ENCODE results near the gene NEDD8. TPM values are rescaled to one million over a fixed set of nuclear protein-coding genes. Genes with fewer than 3 reads are reported as not detected.

The NEDD8 gene
- total and polyA plus RNA-seq, 7 experiments from 2014 or later = 73.5 to 340 (median 127) TPM

- H3K4me3 ChIP-seq (ENCODE audit: low read length) = peak overlapping the region; percentile 16
- H3K27me3 ChIP-seq (ENCODE audit: control insufficient read depth in 2 of 2, insufficient read depth in 2 of 2, low read length in 2 of 2) = no peaks in the 10 kb centered on the region
- DNase-seq (no peak), ATAC-seq (no peak)
- H3K27ac Mint-ChIP-seq = peak overlapping the region; percentile 93 to 100 (median 98)
- peak overlapping the region; percentile 98 for H3K27ac ChIP-seq (ENCODE audit: low read depth, low read length)
- no peaks in the 10 kb centered on the region for H3K9me3 ChIP-seq (ENCODE audit: control insufficient read depth in 2 of 3, low read length in 3 of 3)
- peaks cover 32 to 53% (median 48%) of the 10 kb centered on the region in 7 donors for H3K4me1 Mint-ChIP-seq
- H3K36me3 ChIP-seq (ENCODE audit: control insufficient read depth in 2 of 3, insufficient read depth in 3 of 3, low read length in 3 of 3) = peaks cover 0 to 29% (median 0%) of the 10 kb centered on the region in 3 experiments
- peaks cover 5 to 14% (median 6%) of the 10 kb centered on the region in 5 donors for H3K36me3 Mint-ChIP-seq
- H3K4me3 Mint-ChIP-seq = peak overlapping the region; percentile 76 to 95 (median 86)
- H3K27me3 Mint-ChIP-seq = no peaks in the 10 kb centered on the region
- no peaks in the 10 kb centered on the region for H3K9me3 Mint-ChIP-seq
- peaks cover 17 to 23% of the 10 kb centered on the region in 2 donors for H3K4me1 ChIP-seq (ENCODE audit: control insufficient read depth in 2 of 2, insufficient read depth in 2 of 2, low read length in 2 of 2)
- POLR2A ChIA-PET = interaction anchor here (0.6 to 4.8 kb wide), 20 partner anchors 8 to 165 kb away, joined by 3 to 87 read pairs (median 5); partner anchors contain the start of genes CHMP4A, CIDEB, DHRS1 and EMC9
- intact Hi-C loops (cut with micrococcal nuclease) = loop anchor here (1.0 to 5.0 kb wide), 21 partner anchors 7 to 951 kb away; partner anchors contain the start of genes DHRS1 (in 2 of the 2), GMPR2 (in 2 of the 2), IPO4 (in 2 of the 2) and LTB4R2 (in 2 of the 2)
- CTCF ChIA-PET = interaction anchor here (1.3 to 4.0 kb wide), 8 partner anchors 25 to 61 kb away, joined by 3 to 24 read pairs (median 6); partner anchors contain the start of genes DHRS1, MDP1, NOP9 and TINF2
These were observed 39.7 kb upstream of the NEDD8 start for GRCh38 chr14:24271834-24272263.

GRCh38 chr14:24271134-24271833 lies 39.1 kb upstream of the NEDD8 start, which contains the start of gene RABGGTA:
Gene RABGGTA (minus strand): TSS chr14:24271597. CDS start chr14:24271115, 482 bp downstream.
- no peaks in the 10 kb centered on the region for H3K9me3 ChIP-seq (ENCODE audit: control insufficient read depth in 2 of 3, low read length in 3 of 3)
- H3K27ac ChIP-seq (ENCODE audit: low read depth, low read length) = peak within 1 kb of the TSS; percentile 98
- no peaks in the 10 kb centered on the region for H3K27me3 ChIP-seq (ENCODE audit: control insufficient read depth in 2 of 2, insufficient read depth in 2 of 2, low read length in 2 of 2)
- H3K27me3 Mint-ChIP-seq = no peaks in the 10 kb centered on the region
- DNase-seq (peak; percentile 87 to 97 (median 96)), ATAC-seq (peak; percentile 91)
- H3K4me3 ChIP-seq (ENCODE audit: low read length) = peak within 1 kb of the TSS; percentile 80
- H3K4me1 ChIP-seq (ENCODE audit: control insufficient read depth in 2 of 2, insufficient read depth in 2 of 2, low read length in 2 of 2) = peaks cover 17 to 23% of the 10 kb centered on the region in 2 donors
- H3K4me3 Mint-ChIP-seq = peak within 1 kb of the TSS; percentile 79 to 95 (median 92)
- peaks cover 30 to 52% (median 46%) of the 10 kb centered on the region in 7 donors for H3K4me1 Mint-ChIP-seq
- CTCF ChIA-PET = interaction anchor here (0.6 to 4.0 kb wide), 13 partner anchors 26 to 1342 kb away, joined by 3 to 24 read pairs (median 3); partner anchors contain the start of genes MDP1 and TINF2
- peaks cover 0 to 35% (median 0%) of the 10 kb centered on the region in 3 experiments for H3K36me3 ChIP-seq (ENCODE audit: control insufficient read depth in 2 of 3, insufficient read depth in 3 of 3, low read length in 3 of 3)
- POLR2A ChIA-PET = interaction anchor here (0.6 to 4.8 kb wide), 27 partner anchors 8 to 166 kb away, joined by 3 to 87 read pairs (median 5); partner anchors contain the start of genes CHMP4A, CIDEB, DHRS1 and EMC9
- peak within 1 kb of the TSS; percentile 93 to 100 (median 98) for H3K27ac Mint-ChIP-seq
- intact Hi-C loops (cut with micrococcal nuclease) = loop anchor here (1.0 to 5.0 kb wide), 21 partner anchors 8 to 950 kb away; partner anchors contain the start of genes DHRS1 (in 2 of the 2), GMPR2 (in 2 of the 2), IPO4 (in 2 of the 2) and LTB4R2 (in 2 of the 2)
- H3K9me3 Mint-ChIP-seq = no peaks in the 10 kb centered on the region
- peaks cover 6 to 19% (median 12%) of the 10 kb centered on the region in 5 donors for H3K36me3 Mint-ChIP-seq

GRCh38 chr14:24270537-24271133 lies 38.5 kb upstream of the NEDD8 start:
- Mint-ChIP-seq H3K4me1 (peaks cover 30 to 52% (median 46%) of the 10 kb centered on the region in 7 donors), H3K9me3 (no peaks in the 10 kb centered on the region), H3K27me3 (no peaks in the 10 kb centered on the region), H3K4me3 (peak overlapping the region; percentile 79 to 95 (median 92)), H3K27ac (peak overlapping the region; percentile 93 to 100 (median 97)), H3K36me3 (peaks cover 6 to 21% (median 15%) of the 10 kb centered on the region in 5 donors)
- ChIA-PET POLR2A (interaction anchor here (0.6 to 4.8 kb wide), 24 partner anchors 9 to 164 kb away, joined by 3 to 87 read pairs (median 5); partner anchors contain the start of genes CHMP4A, CIDEB, DHRS1 and EMC9), CTCF (interaction anchor here (0.6 to 4.0 kb wide), 11 partner anchors 26 to 1341 kb away, joined by 3 to 24 read pairs (median 4); partner anchors contain the start of gene TINF2)
- peaks cover 0 to 41% (median 0%) of the 10 kb centered on the region in 3 experiments for H3K36me3 ChIP-seq (ENCODE audit: control insufficient read depth in 2 of 3, insufficient read depth in 3 of 3, low read length in 3 of 3)
- intact Hi-C loops (cut with micrococcal nuclease) = loop anchor here (1.0 to 5.0 kb wide), 21 partner anchors 9 to 949 kb away; partner anchors contain the start of genes DHRS1 (in 2 of the 2), GMPR2 (in 2 of the 2), IPO4 (in 2 of the 2) and LTB4R2 (in 2 of the 2)
- H3K27me3 ChIP-seq (ENCODE audit: control insufficient read depth in 2 of 2, insufficient read depth in 2 of 2, low read length in 2 of 2) = no peaks in the 10 kb centered on the region
- DNase-seq = no peak
- peak overlapping the region; percentile 98 for H3K27ac ChIP-seq (ENCODE audit: low read depth, low read length)
- H3K4me3 ChIP-seq (ENCODE audit: low read length) = peak overlapping the region; percentile 80
- peaks cover 17 to 23% of the 10 kb centered on the region in 2 donors for H3K4me1 ChIP-seq (ENCODE audit: control insufficient read depth in 2 of 2, insufficient read depth in 2 of 2, low read length in 2 of 2)
- H3K9me3 ChIP-seq (ENCODE audit: control insufficient read depth in 2 of 3, low read length in 3 of 3) = no peaks in the 10 kb centered on the region
- no peak for ATAC-seq

- H3K4me3 ChIP-seq (ENCODE audit: low read length) = no peak overlapping the region
- H3K4me1 ChIP-seq (ENCODE audit: control insufficient read depth in 2 of 2, insufficient read depth in 2 of 2, low read length in 2 of 2) = peaks cover 17 to 23% of the 10 kb centered on the region in 2 donors
- intact Hi-C loops (cut with micrococcal nuclease) = loop anchor here (2.0 to 5.0 kb wide), 3 partner anchors 42 to 703 kb away; partner anchors contain the start of genes AP1G2 (in 1 of the 2), LTB4R (in 1 of the 2) and LTB4R2 (in 1 of the 2)
- H3K27me3 ChIP-seq (ENCODE audit: control insufficient read depth in 2 of 2, insufficient read depth in 2 of 2, low read length in 2 of 2) = no peaks in the 10 kb centered on the region
- peaks cover 0 to 47% (median 0%) of the 10 kb centered on the region in 3 experiments for H3K36me3 ChIP-seq (ENCODE audit: control insufficient read depth in 2 of 3, insufficient read depth in 3 of 3, low read length in 3 of 3)
- H3K27me3 Mint-ChIP-seq = no peaks in the 10 kb centered on the region
- H3K36me3 Mint-ChIP-seq = peaks cover 6 to 23% (median 15%) of the 10 kb centered on the region in 5 donors
- CTCF ChIA-PET = interaction anchor here (1.1 to 4.0 kb wide), 5 partner anchors 27 to 63 kb away, joined by 3 to 24 read pairs (median 9); partner anchors contain the start of gene TINF2
- no peak for ATAC-seq
- no peaks in the 10 kb centered on the region for H3K9me3 Mint-ChIP-seq
- no peaks in the 10 kb centered on the region for H3K9me3 ChIP-seq (ENCODE audit: control insufficient read depth in 2 of 3, low read length in 3 of 3)
- DNase-seq = no peak
- H3K27ac Mint-ChIP-seq = peak overlapping the region in 8 of 9 donors; percentile 77 to 100 (median 96)
- H3K4me1 Mint-ChIP-seq = peaks cover 25 to 47% (median 40%) of the 10 kb centered on the region in 7 donors
- POLR2A ChIA-PET = interaction anchor here (0.6 to 4.8 kb wide), 14 partner anchors 9 to 160 kb away, joined by 3 to 87 read pairs (median 6); partner anchors contain the start of genes CHMP4A, DHRS1, EMC9 and KHNYN
- peak overlapping the region; percentile 98 for H3K27ac ChIP-seq (ENCODE audit: low read depth, low read length)
- H3K4me3 Mint-ChIP-seq = peak overlapping the region; percentile 79 to 95 (median 92)
These were observed 37.9 kb upstream of the NEDD8 start for GRCh38 chr14:24269910-24270536.

GRCh38 chr14:24269368-24269767 lies 37.2 kb upstream of the NEDD8 start:
- Histone ChIP-seq H3K27ac (ENCODE audit: low read depth, low read length) (no peak overlapping the region), H3K4me3 (ENCODE audit: low read length) (no peak overlapping the region), H3K9me3 (ENCODE audit: control insufficient read depth in 2 of 3, low read length in 3 of 3) (no peaks in the 10 kb centered on the region), H3K36me3 (ENCODE audit: control insufficient read depth in 2 of 3, insufficient read depth in 3 of 3, low read length in 3 of 3) (peaks cover 0 to 53% (median 0%) of the 10 kb centered on the region in 3 experiments), H3K27me3 (ENCODE audit: control insufficient read depth in 2 of 2, insufficient read depth in 2 of 2, low read length in 2 of 2) (no peaks in the 10 kb centered on the region), H3K4me1 (ENCODE audit: control insufficient read depth in 2 of 2, insufficient read depth in 2 of 2, low read length in 2 of 2) (peaks cover 17 to 21% of the 10 kb centered on the region in 2 donors)
- no peak for DNase-seq
- CTCF ChIA-PET = interaction anchor here (1.2 to 4.0 kb wide), 3 partner anchors 26 to 64 kb away, joined by 4 to 24 read pairs (median 9); partner anchors contain the start of gene TINF2
- intact Hi-C loops (cut with micrococcal nuclease) = no loop called here
- Mint-ChIP-seq H3K27me3 (no peaks in the 10 kb centered on the region), H3K4me1 (peaks cover 23 to 46% (median 38%) of the 10 kb centered on the region in 7 donors), H3K9me3 (no peaks in the 10 kb centered on the region), H3K4me3 (peak overlapping the region in 4 of 10 donors; percentile 25 to 93 (median 35)), H3K36me3 (peaks cover 6 to 26% (median 15%) of the 10 kb centered on the region in 5 donors), H3K27ac (peak overlapping the region in 2 of 9 donors; percentile 21 to 46)
- ATAC-seq = no peak
- POLR2A ChIA-PET = interaction anchor here (1.2 to 4.8 kb wide), 5 partner anchors 27 to 56 kb away, joined by 3 to 87 read pairs (median 37); partner anchors contain the start of genes CHMP4A, DHRS1, LTB4R and LTB4R2

Measured in naive thymus-derived CD4-positive, alpha-beta T cell (primary cell).